Measurements from ENCODE around the gene MYO16. TPM values are rescaled to one million over a fixed set of nuclear protein-coding genes. Genes with fewer than 3 reads are reported as not detected.

Gene MYO16
- polyA plus RNA-seq, 1 donor from 2014 or later = 2.5 TPM

DNA sequence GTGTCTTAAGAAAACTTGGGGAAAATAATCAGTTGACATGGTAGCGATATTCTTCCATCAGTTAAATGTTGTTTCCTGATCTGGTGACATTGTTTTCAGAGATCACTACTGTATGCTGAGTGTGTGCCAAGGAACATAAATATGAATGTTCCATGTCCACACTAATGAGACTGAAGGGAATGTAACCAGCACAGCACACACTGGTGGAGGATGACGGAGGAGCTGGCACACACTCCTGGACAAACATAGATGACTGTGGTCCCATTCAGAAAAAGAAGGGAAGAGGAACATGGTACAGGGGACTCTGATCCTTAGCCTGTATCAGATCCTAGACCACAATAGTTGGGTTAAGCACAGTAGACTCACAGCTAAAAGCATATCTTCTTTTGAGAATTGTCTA lies 574.8 kb downstream of the MYO16 start:
- Histone ChIP-seq H3K27ac (ENCODE audit: low read length) (no peak overlapping the region), H3K4me3 (ENCODE audit: low read length) (no peak overlapping the region), H4K20me1 (ENCODE audit: insufficient read depth) (no peaks in the 10 kb centered on the region), H2AFZ (ENCODE audit: low read depth, low read length) (no peak overlapping the region), H3K79me2 (replicated peaks; ENCODE audit: insufficient read depth, low read length) (no peaks in the 10 kb centered on the region), H3K36me3 (ENCODE audit: insufficient read depth, low read length) (no peaks in the 10 kb centered on the region), H3F3A (ENCODE audit: insufficient read depth, low read length, poor library complexity, severe bottlenecking) (no peaks in the 10 kb centered on the region), H3K9ac (ENCODE audit: low read length) (no peak overlapping the region), H3K9me2 (ENCODE audit: insufficient read depth, low read length) (no peaks in the 10 kb centered on the region), H3K9me3 (ENCODE audit: low read length) (no peaks in the 10 kb centered on the region), H3K4me2 (ENCODE audit: low read length) (no peak overlapping the region), H3K27me3 (ENCODE audit: insufficient read depth, low read depth, low read length) (no peaks in the 10 kb centered on the region)
- TF ChIP-seq RAD21 (conservative IDR thresholded peaks at IDR 0.05) = no peak
- no peak for TF ChIP-seq POLR2AphosphoS5 (IDR thresholded peaks at IDR 0.05)
- no peak for TF ChIP-seq EP300 (conservative IDR thresholded peaks at IDR 0.05; ENCODE audit: poor library complexity, severe bottlenecking)
- TF ChIP-seq, protein P1, sequence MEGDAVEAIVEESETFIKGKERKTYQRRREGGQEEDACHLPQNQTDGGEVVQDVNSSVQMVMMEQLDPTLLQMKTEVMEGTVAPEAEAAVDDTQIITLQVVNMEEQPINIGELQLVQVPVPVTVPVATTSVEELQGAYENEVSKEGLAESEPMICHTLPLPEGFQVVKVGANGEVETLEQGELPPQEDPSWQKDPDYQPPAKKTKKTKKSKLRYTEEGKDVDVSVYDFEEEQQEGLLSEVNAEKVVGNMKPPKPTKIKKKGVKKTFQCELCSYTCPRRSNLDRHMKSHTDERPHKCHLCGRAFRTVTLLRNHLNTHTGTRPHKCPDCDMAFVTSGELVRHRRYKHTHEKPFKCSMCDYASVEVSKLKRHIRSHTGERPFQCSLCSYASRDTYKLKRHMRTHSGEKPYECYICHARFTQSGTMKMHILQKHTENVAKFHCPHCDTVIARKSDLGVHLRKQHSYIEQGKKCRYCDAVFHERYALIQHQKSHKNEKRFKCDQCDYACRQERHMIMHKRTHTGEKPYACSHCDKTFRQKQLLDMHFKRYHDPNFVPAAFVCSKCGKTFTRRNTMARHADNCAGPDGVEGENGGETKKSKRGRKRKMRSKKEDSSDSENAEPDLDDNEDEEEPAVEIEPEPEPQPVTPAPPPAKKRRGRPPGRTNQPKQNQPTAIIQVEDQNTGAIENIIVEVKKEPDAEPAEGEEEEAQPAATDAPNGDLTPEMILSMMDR (IDR thresholded peaks at IDR 0.05; ENCODE audit: poor library complexity, severe bottlenecking) = no peak
- TF ChIP-seq, protein P2, sequence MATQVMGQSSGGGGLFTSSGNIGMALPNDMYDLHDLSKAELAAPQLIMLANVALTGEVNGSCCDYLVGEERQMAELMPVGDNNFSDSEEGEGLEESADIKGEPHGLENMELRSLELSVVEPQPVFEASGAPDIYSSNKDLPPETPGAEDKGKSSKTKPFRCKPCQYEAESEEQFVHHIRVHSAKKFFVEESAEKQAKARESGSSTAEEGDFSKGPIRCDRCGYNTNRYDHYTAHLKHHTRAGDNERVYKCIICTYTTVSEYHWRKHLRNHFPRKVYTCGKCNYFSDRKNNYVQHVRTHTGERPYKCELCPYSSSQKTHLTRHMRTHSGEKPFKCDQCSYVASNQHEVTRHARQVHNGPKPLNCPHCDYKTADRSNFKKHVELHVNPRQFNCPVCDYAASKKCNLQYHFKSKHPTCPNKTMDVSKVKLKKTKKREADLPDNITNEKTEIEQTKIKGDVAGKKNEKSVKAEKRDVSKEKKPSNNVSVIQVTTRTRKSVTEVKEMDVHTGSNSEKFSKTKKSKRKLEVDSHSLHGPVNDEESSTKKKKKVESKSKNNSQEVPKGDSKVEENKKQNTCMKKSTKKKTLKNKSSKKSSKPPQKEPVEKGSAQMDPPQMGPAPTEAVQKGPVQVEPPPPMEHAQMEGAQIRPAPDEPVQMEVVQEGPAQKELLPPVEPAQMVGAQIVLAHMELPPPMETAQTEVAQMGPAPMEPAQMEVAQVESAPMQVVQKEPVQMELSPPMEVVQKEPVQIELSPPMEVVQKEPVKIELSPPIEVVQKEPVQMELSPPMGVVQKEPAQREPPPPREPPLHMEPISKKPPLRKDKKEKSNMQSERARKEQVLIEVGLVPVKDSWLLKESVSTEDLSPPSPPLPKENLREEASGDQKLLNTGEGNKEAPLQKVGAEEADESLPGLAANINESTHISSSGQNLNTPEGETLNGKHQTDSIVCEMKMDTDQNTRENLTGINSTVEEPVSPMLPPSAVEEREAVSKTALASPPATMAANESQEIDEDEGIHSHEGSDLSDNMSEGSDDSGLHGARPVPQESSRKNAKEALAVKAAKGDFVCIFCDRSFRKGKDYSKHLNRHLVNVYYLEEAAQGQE (IDR thresholded peaks at IDR 0.05; ENCODE audit: borderline replicate concordance) = no peak
- no peak for TF ChIP-seq MXI1 (conservative IDR thresholded peaks at IDR 0.05; ENCODE audit: poor library complexity, severe bottlenecking)
- TF ChIP-seq SMC3 (conservative IDR thresholded peaks at IDR 0.05; ENCODE audit: poor library complexity) = no peak
- TF ChIP-seq TAF1 (IDR thresholded peaks at IDR 0.05; ENCODE audit: low read depth) = no peak

- Histone ChIP-seq H4K20me1 (ENCODE audit: insufficient read depth) (no peaks in the 10 kb centered on the region), H3K9me2 (ENCODE audit: insufficient read depth, low read length) (no peaks in the 10 kb centered on the region), H3K27ac (ENCODE audit: low read length) (no peak overlapping the region), H2AFZ (ENCODE audit: low read depth, low read length) (no peak overlapping the region), H3K9ac (ENCODE audit: low read length) (no peak overlapping the region), H3K27me3 (ENCODE audit: insufficient read depth, low read depth, low read length) (no peaks in the 10 kb centered on the region), H3K4me3 (ENCODE audit: low read length) (no peak overlapping the region), H3F3A (ENCODE audit: insufficient read depth, low read length, poor library complexity, severe bottlenecking) (no peaks in the 10 kb centered on the region), H3K4me2 (ENCODE audit: low read length) (no peak overlapping the region), H3K36me3 (ENCODE audit: insufficient read depth, low read length) (no peaks in the 10 kb centered on the region), H3K79me2 (replicated peaks; ENCODE audit: insufficient read depth, low read length) (no peaks in the 10 kb centered on the region), H3K9me3 (ENCODE audit: low read length) (no peaks in the 10 kb centered on the region)
- TF ChIP-seq EZH2 (IDR thresholded peaks at IDR 0.05; ENCODE audit: borderline replicate concordance, insufficient read depth, low read length, poor library complexity, severe bottlenecking) (no peak), MXI1 (conservative IDR thresholded peaks at IDR 0.05; ENCODE audit: poor library complexity, severe bottlenecking) (no peak), EP300 (conservative IDR thresholded peaks at IDR 0.05; ENCODE audit: poor library complexity, severe bottlenecking) (no peak), POLR2AphosphoS5 (IDR thresholded peaks at IDR 0.05) (no peak), RAD21 (conservative IDR thresholded peaks at IDR 0.05) (no peak), TAF1 (IDR thresholded peaks at IDR 0.05; ENCODE audit: low read depth) (no peak), SMC3 (conservative IDR thresholded peaks at IDR 0.05; ENCODE audit: poor library complexity) (no peak)
- TF ChIP-seq, protein P2 (IDR thresholded peaks at IDR 0.05; ENCODE audit: borderline replicate concordance) = no peak
- TF ChIP-seq, protein P1 (IDR thresholded peaks at IDR 0.05; ENCODE audit: poor library complexity, severe bottlenecking) = no peak
Observed at GRCh38 chr13:109204657-109205056, 575.2 kb downstream of the MYO16 start.

Measured in neural cell (in vitro differentiated cells).